NCI-H1092 (cell line): ENCODE measurements around the gene SAMD1.
"Not testable (repeated sequence)": the region's sequence is repeated elsewhere in the genome, so short reads cannot be mapped to it uniquely, and the experiment has no call there.

Experiments used
- DNase-seq: peaks from one replicate; lab custom pipeline; 2025; lab: John Stamatoyannopoulos, UW

The SAMD1 gene

GRCh38 chr19:14061081-14061749 is 29.3 kb downstream of the SAMD1 start:
- no peak for DNase-seq

- DNase-seq: no peak
These were observed 30.8 kb downstream of the SAMD1 start for GRCh38 chr19:14059652-14060155.

GRCh38 chr19:14059093-14059480 is 31.5 kb downstream of the SAMD1 start:
- DNase-seq: no peak

GRCh38 chr19:14058182-14059092 is 32.1 kb downstream of the SAMD1 start:
- no peak for DNase-seq

- no peak for DNase-seq
These were observed 33.7 kb downstream of the SAMD1 start for GRCh38 chr19:14056741-14057356.

GRCh38 chr19:14056069-14056666 is 34.4 kb downstream of the SAMD1 start:
- DNase-seq: no peak

- DNase-seq: no peak
These were observed 35.2 kb downstream of the SAMD1 start for GRCh38 chr19:14055396-14055795.

- no peak for DNase-seq
These were observed 35.8 kb downstream of the SAMD1 start for GRCh38 chr19:14054721-14055120.

- DNase-seq: no peak
These were observed 36.5 kb downstream of the SAMD1 start for GRCh38 chr19:14054099-14054498.

- DNase-seq: no peak
These were observed 37.1 kb downstream of the SAMD1 start for GRCh38 chr19:14053500-14053899.

GRCh38 chr19:14053032-14053431 is 37.5 kb downstream of the SAMD1 start:
- no peak for DNase-seq

- DNase-seq: no peak
These were observed 38.1 kb downstream of the SAMD1 start for GRCh38 chr19:14052470-14052869.

- DNase-seq: no peak
These were observed 38.6 kb downstream of the SAMD1 start for GRCh38 chr19:14051980-14052379.

GRCh38 chr19:14050961-14051360 is 39.6 kb downstream of the SAMD1 start:
- DNase-seq: not testable (repeated sequence)

- no peak for DNase-seq
These were observed 40.0 kb downstream of the SAMD1 start for GRCh38 chr19:14050512-14050911.

GRCh38 chr19:14048443-14049153 is 42.0 kb downstream of the SAMD1 start:
- peak; percentile 29 for DNase-seq

- DNase-seq: not testable (repeated sequence)
These were observed 42.7 kb downstream of the SAMD1 start for GRCh38 chr19:14047866-14048265.

GRCh38 chr19:14042659-14043608 is 47.6 kb downstream of the SAMD1 start:
- not testable (repeated sequence) for DNase-seq

GRCh38 chr19:14039181-14039580 is 51.4 kb downstream of the SAMD1 start:
- no peak for DNase-seq
